H1 (cell line): ENCODE measurements around the gene SLC35A2. TPM values are rescaled to one million over a fixed set of nuclear protein-coding genes. Genes with fewer than 3 reads are reported as not detected.
A peak's percentile ranks its signal among the peaks of the same experiment; 100 is the strongest.

Experiments used
- ATF2 ChIP-seq: IDR thresholded peaks from 2 replicates; pipeline ENCODE4 v1.6.1; 2012; ENCODE audit warnings: low read length, inconsistent platforms
- ATF3 ChIP-seq: IDR thresholded peaks from 2 replicates; pipeline ENCODE4 v1.6.1; 2011; ENCODE audit warnings: low read depth, mild to moderate bottlenecking, low read length; ENCODE audit not compliant: insufficient read depth
- BACH1 ChIP-seq: IDR thresholded peaks from 2 replicates; pipeline ENCODE4 v1.6.1; 2012; ENCODE audit warnings: low read length, improper control_type of control experiment
- CBX8 ChIP-seq: fragments of 300-800, 300-1000 bp; sonication (generic); IDR thresholded peaks from 2 replicates; pipeline ENCODE4 v1.7.1; 2016; ENCODE audit warnings: low read depth, low read length, borderline replicate concordance
- CEBPB ChIP-seq: IDR thresholded peaks from 2 replicates; pipeline ENCODE4 v1.6.1; 2012; ENCODE audit warnings: low read depth, low read length
- CREB1 ChIP-seq: IDR thresholded peaks from 2 replicates; pipeline ENCODE4 v1.6.1; 2012; ENCODE audit warnings: inconsistent platforms
- EGR1 ChIP-seq: IDR thresholded peaks from 2 replicates; pipeline ENCODE4 v1.6.1; 2011; ENCODE audit warnings: low read depth, low read length, borderline replicate concordance
- EP300 ChIP-seq, 2 experiments: IDR thresholded peaks; 1 replicate in 1 of 2; 2 replicates in 1 of 2; pipeline ENCODE4 v1.6.1; 2011 to 2012; ENCODE audit warnings: low read depth in 2 of 2, low read length in 2 of 2, mild to moderate bottlenecking in 2 of 2, borderline replicate concordance in 1 of 2, inconsistent platforms in 1 of 2, moderate library complexity in 1 of 2
- EZH2 ChIP-seq: fragments of 200-600 bp; sonication (generic); IDR thresholded peaks from 2 replicates; pipeline ENCODE4 v1.7.1; 2012; ENCODE audit warnings: low read depth, mild to moderate bottlenecking, moderate library complexity, low read length, inconsistent platforms; ENCODE audit not compliant: severe bottlenecking
- GABPA ChIP-seq: IDR thresholded peaks from 2 replicates; pipeline ENCODE4 v1.6.1; 2011; ENCODE audit warnings: mild to moderate bottlenecking, low read length, moderate library complexity, borderline replicate concordance; ENCODE audit not compliant: insufficient read depth
- GTF2F1 ChIP-seq: IDR thresholded peaks from 2 replicates; pipeline ENCODE4 v1.6.1; 2012; ENCODE audit warnings: low read depth, low read length, improper control_type of control experiment, borderline replicate concordance
- HDAC2 ChIP-seq, 2 experiments: fragments of 300-600 bp in 1 of 2; sonication (generic) in 1 of 2; IDR thresholded peaks; 2 replicates each; pipeline ENCODE4 v1.6.1; 2011 to 2012; ENCODE audit warnings: low read depth in 2 of 2, low read length in 2 of 2, mild to moderate bottlenecking in 2 of 2, moderate library complexity in 2 of 2, borderline replicate concordance in 1 of 2, inconsistent platforms in 1 of 2
- HDAC6 ChIP-seq: IDR thresholded peaks from one replicate; pipeline ENCODE4 v1.7.1; 2012; ENCODE audit warnings: low read depth, mild to moderate bottlenecking, inconsistent platforms, low read length, moderate library complexity
- JUN ChIP-seq: IDR thresholded peaks from 2 replicates; pipeline ENCODE4 v1.6.1; 2011; ENCODE audit warnings: low read depth, mild to moderate bottlenecking, improper control_type of control experiment, low read length
- KDM4A ChIP-seq: IDR thresholded peaks from one replicate; pipeline ENCODE4 v1.7.1; 2012; ENCODE audit warnings: low read depth, mild to moderate bottlenecking, moderate library complexity, low read length, inconsistent platforms; ENCODE audit not compliant: severe bottlenecking
- KDM5A ChIP-seq: fragments of 200-600 bp; IDR thresholded peaks from 2 replicates; pipeline ENCODE4 v1.7.1; 2012; ENCODE audit warnings: mild to moderate bottlenecking, low read length, inconsistent platforms, mixed read lengths
- MAX ChIP-seq: IDR thresholded peaks from 2 replicates; pipeline ENCODE4 v1.6.1; 2012; ENCODE audit warnings: inconsistent platforms
- SIRT6 ChIP-seq: IDR thresholded peaks from one replicate; pipeline ENCODE4 v1.7.1; 2012; ENCODE audit warnings: low read length, inconsistent platforms
- SP1 ChIP-seq: IDR thresholded peaks from 2 replicates; pipeline ENCODE4 v1.6.1; 2011; ENCODE audit warnings: low read depth, low read length
- SP2 ChIP-seq: IDR thresholded peaks from 2 replicates; pipeline ENCODE4 v1.6.1; 2012; ENCODE audit warnings: mild to moderate bottlenecking, low read length, inconsistent platforms
- SP4 ChIP-seq: IDR thresholded peaks from 2 replicates; pipeline ENCODE4 v1.6.1; 2012; ENCODE audit warnings: low read length, inconsistent platforms
- TCF12 ChIP-seq: IDR thresholded peaks from 2 replicates; pipeline ENCODE4 v1.6.1; 2011; ENCODE audit warnings: low read depth, mild to moderate bottlenecking, low read length
- YY1 ChIP-seq: IDR thresholded peaks from 2 replicates; pipeline ENCODE4 v1.6.1; 2011; ENCODE audit warnings: low read depth, mild to moderate bottlenecking, low read length
- polyA plus RNA-seq, 7 experiments: library from polyadenylated mRNA; depleted of rRNA in 3 of 7; stranded (reverse) in 5 of 7; unstranded in 2 of 7; fragments of >200 nt in 5 of 7; fragments of 200-250 nt in 2 of 7; gene quantifications; 1 replicate in 5 of 7; 2 replicates in 1 of 7; 4 replicates in 1 of 7; pipeline versions ENCODE4 v1.2.1 to v1.2.3, GENCODE V29; 2011 to 2013; ENCODE audit warnings: missing spikeins in 2 of 7, mixed read lengths in 2 of 7
- total RNA-seq: library from RNA; stranded (reverse); fragmentation: NEBNext Ultra II Directional; extraction: Animal tissue kit (Norgen Biotek cat#: 25700); gene quantifications from 2 replicates; pipeline ENCODE4 v1.2.1, GENCODE V29; 2021

Gene SLC35A2
- total and polyA plus RNA-seq, 2 of the 8 experiments (the other 6 are each of a cell fraction or from before 2014, with no cell fraction given) = 21.4 to 48.3 TPM

- TF ChIP-seq ATF3 (no peak), EZH2 (no peak), ATF2 (no peak), BACH1 (no peak), TCF12 (no peak), SP2 (no peak), KDM5A (no peak), GTF2F1 (no peak), JUN (no peak), SP4 (no peak), KDM4A (no peak), CBX8 (no peak), CREB1 (peak; percentile 30), GABPA (no peak), SP1 (no peak), HDAC2 (IDR thresholded peaks at IDR 0.05; ENCODE audit: borderline replicate concordance in 1 of 2, low read depth in 2 of 2, low read length in 2 of 2) (no peak), YY1 (no peak), HDAC6 (no peak), EGR1 (no peak), MAX (no peak), CEBPB (no peak), SIRT6 (no peak), EP300 (IDR thresholded peaks at IDR 0.05; ENCODE audit: borderline replicate concordance in 1 of 2, low read depth in 2 of 2, low read length in 2 of 2) (no peak)
These were observed 5.9 kb upstream of the SLC35A2 start (continued) for GRCh38 chrX:48917139-48918001.
